Measurements from ENCODE around the gene CREB5.

- no peak for TF ChIP-seq CTCF (IDR thresholded peaks at IDR 0.05)
- no peak for TF ChIP-seq POLR2A (IDR thresholded peaks at IDR 0.05)
These were observed 33.7 kb upstream of the CREB5 start for GRCh38 chr7:28378574-28379149.

Data from ovary (tissue), 3 donors.